Ramos (cell line): ENCODE results near the gene MTCL3.

Source experiments
- in situ Hi-C: fragments of 300-500 bp; cut with MboI; formaldehyde crosslinking; loops from one replicate; pipeline ENCODE4 v1.14.3; 2022; ENCODE audit warnings: low sequenced_read_pairs; ENCODE audit not compliant: unreplicated experiment

MTCL3 gene

GRCh38 chr6:127475135-127475822 is 43.9 kb downstream of the MTCL3 start:
- in situ Hi-C loops: no loop called here

DNA sequence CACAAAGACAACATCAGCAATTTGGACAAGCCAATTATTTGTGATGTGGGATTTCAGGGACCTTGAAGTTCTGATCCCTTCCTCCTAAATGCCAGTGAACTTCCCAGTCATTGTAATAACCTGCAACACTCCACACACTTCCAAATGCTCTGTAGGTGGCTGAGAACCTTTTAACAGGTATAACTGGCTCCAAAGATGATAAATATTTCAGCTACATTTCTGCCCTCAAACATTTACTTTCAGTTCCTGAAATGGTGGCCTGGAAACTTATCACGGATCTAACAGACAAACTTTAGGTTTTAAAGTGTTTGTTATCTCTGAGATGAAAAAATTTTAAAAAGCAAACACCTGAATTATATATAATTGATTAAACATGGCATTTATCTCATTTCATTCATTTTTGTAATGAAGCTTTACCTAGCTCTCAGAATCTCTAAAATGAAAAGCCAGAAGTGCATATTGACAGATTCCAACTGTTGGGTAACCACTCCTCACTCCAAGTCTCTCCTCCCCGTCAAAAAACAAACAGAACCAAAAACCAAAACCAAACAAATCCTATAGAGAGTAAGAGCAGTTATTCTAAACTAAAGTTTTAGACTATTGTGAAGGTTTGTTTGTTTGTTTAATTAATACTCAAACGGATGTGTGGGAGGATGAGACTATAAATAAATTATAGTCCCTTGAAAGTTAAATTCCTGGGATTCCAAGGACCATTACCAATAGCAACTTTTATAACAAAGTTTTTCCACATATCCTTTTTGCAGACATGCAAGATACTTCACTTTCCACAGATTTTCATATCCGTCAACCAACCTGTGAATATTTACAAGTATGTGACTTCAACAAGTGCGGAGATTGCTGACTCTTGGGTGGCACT is 47.5 kb downstream of the MTCL3 start:
- in situ Hi-C loops: no loop called here

DNA sequence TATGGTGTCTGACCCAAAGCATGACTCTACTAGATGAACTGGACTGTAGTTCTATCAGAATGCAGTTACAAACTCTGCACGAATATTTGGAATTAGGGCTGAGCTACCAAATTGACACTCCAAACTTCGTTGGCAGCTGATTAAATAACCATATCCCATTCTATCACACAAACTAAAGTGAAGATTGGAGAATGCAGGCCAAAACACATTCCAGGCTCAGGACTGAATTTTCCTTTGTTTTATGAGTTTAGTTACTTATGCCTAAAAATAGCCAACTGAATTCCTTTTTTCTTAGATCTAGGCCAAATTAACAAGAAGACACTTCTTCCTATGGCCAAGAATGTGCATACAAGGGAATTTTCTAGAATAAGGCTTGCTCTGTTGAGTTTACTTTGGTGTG is 50.2 kb downstream of the MTCL3 start:
- in situ Hi-C loops: no loop called here

DNA sequence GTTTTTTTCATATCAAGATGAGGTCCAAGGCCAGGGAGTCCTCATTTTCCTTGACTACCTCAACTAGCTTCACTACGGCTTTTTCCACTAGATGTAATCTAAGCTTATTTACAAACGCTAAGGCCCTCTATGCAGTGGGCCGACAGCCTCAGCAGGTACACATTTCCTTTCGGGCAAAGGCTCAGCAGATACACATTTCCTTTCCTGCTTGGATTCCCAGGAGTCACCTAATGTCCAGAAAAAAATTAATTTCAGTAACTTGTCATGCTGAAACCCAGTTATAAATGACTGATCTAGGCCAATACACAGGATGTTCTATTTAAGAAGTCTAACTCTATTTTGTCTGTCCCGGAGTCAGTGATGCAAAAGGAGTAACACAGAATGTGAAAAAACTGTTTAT is 52.7 kb downstream of the MTCL3 start:
- in situ Hi-C loops: no loop called here

- in situ Hi-C loops: no loop called here
Observed at GRCh38 chr6:127464881-127465459, 54.2 kb downstream of the MTCL3 start.

DNA sequence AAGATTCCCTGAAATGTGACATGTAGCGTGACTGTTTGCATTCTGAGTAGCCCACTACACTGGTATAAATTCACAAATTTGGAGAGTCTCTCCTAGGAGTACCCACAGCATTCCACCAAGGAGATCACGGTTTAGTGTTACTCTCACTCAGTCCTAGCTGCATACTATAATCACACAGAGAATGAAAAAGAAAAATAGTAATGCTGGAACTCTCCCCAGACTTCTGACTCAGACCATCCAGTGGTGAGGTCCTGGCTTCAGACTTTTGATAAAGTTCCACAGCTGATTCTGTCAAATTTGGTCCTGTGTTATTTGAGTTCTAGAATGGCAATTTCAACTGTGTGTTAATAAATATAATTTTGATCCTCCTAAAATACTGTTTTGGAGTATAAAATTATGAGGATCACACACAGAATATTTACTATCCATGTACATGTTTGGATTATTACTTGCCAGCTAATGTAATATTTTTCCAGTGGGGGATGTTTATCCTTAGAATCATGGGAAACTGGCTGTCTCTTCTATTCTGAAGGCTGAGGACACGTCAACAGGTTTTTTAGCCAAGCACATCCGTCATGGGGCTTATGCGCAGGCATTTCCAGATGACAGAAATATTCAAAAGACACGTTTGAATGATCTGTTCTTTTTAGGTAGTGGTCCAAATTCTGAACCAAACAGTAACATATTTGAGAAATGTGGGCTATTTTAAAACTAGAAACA is 54.8 kb downstream of the MTCL3 start:
- in situ Hi-C loops: no loop called here

DNA sequence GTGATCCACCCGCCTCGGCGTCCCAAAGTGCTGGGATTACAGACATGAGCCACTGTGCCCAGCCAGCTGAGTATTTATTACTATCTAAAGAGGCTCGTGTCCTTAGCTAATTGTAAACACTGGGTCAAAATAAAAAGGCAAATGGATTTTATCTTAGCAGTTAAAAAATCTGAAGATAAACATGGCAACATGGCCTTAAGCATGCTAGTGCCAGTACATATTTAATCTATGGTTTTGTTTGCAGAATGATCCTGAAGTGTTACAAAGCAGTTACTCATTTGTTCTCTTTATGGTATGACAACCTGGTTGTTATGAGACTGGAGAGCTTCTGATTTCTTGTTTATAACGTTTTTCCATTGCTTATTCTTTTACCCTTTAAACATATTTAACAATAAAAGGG is 56.1 kb downstream of the MTCL3 start:
- in situ Hi-C loops: no loop called here

- in situ Hi-C loops: no loop called here
Observed at GRCh38 chr6:127462376-127462775, 56.8 kb downstream of the MTCL3 start.

DNA sequence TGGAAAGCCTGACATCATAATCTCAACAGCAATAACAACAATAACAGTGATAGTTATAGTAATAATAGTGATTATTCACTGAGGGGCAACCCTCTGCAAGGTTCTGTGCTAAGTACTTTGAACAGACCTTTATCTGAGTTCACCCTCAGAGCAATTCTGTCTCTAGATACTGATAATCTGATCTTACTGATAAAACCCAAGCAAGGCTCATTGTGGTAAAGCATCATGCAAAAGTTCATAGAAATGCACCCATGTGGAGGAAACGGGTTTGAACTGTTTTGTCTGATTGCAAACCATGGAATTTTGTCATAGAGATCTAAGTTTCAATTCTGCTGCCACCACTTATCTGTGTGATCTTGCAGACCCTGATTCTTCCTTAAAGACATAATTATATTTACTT is 58.7 kb downstream of the MTCL3 start:
- in situ Hi-C loops: no loop called here

- in situ Hi-C loops: no loop called here
Observed at GRCh38 chr6:127459231-127459641, 59.9 kb downstream of the MTCL3 start, which contains the start of gene KIAA0408. Gene KIAA0408 (minus strand): TSS chr6:127459389. CDS start chr6:127453981, 5,408 bp downstream.

GRCh38 chr6:127458817-127459216 is 60.3 kb downstream of the MTCL3 start:
- in situ Hi-C loops: no loop called here

DNA sequence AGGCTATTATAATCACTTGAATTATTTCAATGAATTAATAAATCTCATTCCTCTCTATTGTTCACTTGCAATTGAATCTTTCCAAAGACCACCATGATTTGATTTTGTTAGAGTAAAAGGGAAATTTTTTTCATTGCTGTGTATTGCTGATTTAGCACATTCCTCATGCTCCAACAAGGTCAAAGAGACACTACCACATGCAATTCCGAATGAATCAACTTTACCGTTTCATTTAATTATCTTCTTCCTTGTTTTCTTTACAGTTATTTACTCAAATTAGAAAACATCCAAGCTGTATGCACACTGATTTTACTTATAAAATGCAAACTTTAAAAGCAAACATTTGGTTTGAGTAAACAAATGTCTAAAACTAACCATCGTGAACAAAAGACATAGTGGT is 60.9 kb downstream of the MTCL3 start:
- in situ Hi-C loops: no loop called here

- in situ Hi-C loops: no loop called here
Observed at GRCh38 chr6:127457456-127458064, 61.6 kb downstream of the MTCL3 start.

GRCh38 chr6:127456465-127456864 is 62.7 kb downstream of the MTCL3 start:
- in situ Hi-C loops: no loop called here

GRCh38 chr6:127453845-127454619 is 65.1 kb downstream of the MTCL3 start:
- in situ Hi-C loops: no loop called here

GRCh38 chr6:127452803-127453202 is 66.3 kb downstream of the MTCL3 start:
- in situ Hi-C loops: no loop called here

DNA sequence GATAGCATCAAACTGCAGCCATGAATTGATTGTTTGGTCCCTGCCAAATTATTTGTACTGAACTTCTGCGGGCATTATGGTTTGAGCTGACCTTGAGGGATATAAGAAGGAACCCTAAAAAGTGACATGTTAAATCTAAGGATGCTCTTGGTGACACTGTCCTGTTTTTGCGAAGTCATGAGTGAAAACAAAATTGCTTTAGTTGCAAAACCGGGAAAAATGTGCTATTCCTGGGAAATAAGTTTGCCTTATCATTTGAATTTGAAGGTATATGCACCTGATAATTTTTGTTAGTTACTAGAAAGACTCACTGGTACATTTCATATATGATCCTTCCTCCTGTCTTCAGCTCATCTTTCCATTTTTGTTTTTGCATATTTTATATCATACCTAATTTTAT is 67.7 kb downstream of the MTCL3 start:
- in situ Hi-C loops: no loop called here

DNA sequence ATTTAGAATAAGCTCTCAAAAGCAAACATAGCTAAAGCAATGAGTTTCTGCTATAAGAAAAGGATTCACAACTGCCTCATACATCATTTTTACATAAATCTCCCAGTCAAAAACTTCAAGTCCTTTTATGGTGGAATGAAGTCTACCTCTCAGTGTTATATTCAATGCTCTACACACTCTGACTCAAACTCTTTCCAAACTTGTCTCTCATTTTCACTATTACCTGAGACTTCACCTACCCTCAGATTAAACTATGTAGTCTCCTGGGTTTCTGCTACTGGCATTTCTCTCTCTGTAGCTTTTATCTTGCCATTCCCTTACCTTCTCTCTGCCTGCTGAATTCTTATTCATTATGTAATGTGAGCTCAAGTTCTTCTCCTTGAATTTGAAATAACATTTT is 71.4 kb downstream of the MTCL3 start:
- in situ Hi-C loops: no loop called here

GRCh38 chr6:127446356-127446755 is 72.8 kb downstream of the MTCL3 start:
- in situ Hi-C loops: no loop called here
